Colonic mucosa (tissue), 4 donors: Measurements from ENCODE around the gene ANKS1B. TPM values are rescaled to one million over a fixed set of nuclear protein-coding genes. Genes with fewer than 3 reads are reported as not detected.
"Not testable (repeated sequence)": the region's sequence is repeated elsewhere in the genome, so short reads cannot be mapped to it uniquely, and the experiment has no call there.

Experiments used
- DNase-seq: peaks from one replicate; pipeline ENCODE4 v3.0.0-alpha.2; 2020
- H3K27ac ChIP-seq: fragments of 200-600 bp; one replicate; pipeline ENCODE4 v1.8.0; 2021
- H3K27me3 ChIP-seq: fragments of 200-600 bp; one replicate; pipeline ENCODE4 v1.8.0; 2021
- H3K36me3 ChIP-seq: fragments of 200-600 bp; one replicate; pipeline ENCODE4 v1.8.0; 2021
- H3K4me1 ChIP-seq: fragments of 200-600 bp; one replicate; pipeline ENCODE4 v1.8.0; 2021; ENCODE audit warnings: mild to moderate bottlenecking
- H3K4me3 ChIP-seq: fragments of 200-600 bp; one replicate; pipeline ENCODE4 v1.8.0; 2021
- H3K9ac ChIP-seq, 2 donors: one replicate each; pipeline ENCODE4 v1.7.0; 2013; ENCODE audit warnings: control low read depth in 2 of 2, low read depth in 2 of 2, low read length in 2 of 2
- H3K9me3 ChIP-seq: fragments of 200-600 bp; one replicate; pipeline ENCODE4 v1.8.0; 2021
- intact Hi-C: fragments of 100-400 bp; cut with DNase I; formaldehyde crosslinking; loops from one replicate; pipeline ENCODE4 v1.14.1; 2022
- total RNA-seq, 2 donors: library from RNA; stranded (reverse); fragmentation: NEBNext Ultra II Directional in 1 of 2; extraction: Animal tissue kit (Norgen Biotek cat#: 25700) in 1 of 2; gene quantifications; one replicate each; pipeline ENCODE4 v1.2.1, GENCODE V29; 2021
- TF ChIP-seq, protein P1 (sequence below): fragments of 200-600 bp; IDR thresholded peaks from one replicate; pipeline ENCODE4 v1.8.0; 2022; ENCODE audit warnings: antibody characterized with exemption, mild to moderate bottlenecking
- donor health status: healthy.
- donor health status: DM: no; HTN: no; CAD: no.
- donor health status: DM: no; HTN: no; CAD: no.

The ANKS1B gene
- total RNA-seq, 2 donors from 2014 or later: 1.7 to 3.3 TPM

- TF ChIP-seq, protein P1, sequence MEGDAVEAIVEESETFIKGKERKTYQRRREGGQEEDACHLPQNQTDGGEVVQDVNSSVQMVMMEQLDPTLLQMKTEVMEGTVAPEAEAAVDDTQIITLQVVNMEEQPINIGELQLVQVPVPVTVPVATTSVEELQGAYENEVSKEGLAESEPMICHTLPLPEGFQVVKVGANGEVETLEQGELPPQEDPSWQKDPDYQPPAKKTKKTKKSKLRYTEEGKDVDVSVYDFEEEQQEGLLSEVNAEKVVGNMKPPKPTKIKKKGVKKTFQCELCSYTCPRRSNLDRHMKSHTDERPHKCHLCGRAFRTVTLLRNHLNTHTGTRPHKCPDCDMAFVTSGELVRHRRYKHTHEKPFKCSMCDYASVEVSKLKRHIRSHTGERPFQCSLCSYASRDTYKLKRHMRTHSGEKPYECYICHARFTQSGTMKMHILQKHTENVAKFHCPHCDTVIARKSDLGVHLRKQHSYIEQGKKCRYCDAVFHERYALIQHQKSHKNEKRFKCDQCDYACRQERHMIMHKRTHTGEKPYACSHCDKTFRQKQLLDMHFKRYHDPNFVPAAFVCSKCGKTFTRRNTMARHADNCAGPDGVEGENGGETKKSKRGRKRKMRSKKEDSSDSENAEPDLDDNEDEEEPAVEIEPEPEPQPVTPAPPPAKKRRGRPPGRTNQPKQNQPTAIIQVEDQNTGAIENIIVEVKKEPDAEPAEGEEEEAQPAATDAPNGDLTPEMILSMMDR: no peak
- Histone ChIP-seq H3K9ac (no peak overlapping the region), H3K27ac (no peak overlapping the region)
These were observed 388.0 kb downstream of the ANKS1B start for GRCh38 chr12:99596762-99597161.

GRCh38 chr12:99577125-99577524 is 407.6 kb downstream of the ANKS1B start:
- H3K9me3 ChIP-seq, H3K27ac ChIP-seq, intact Hi-C loops, H3K27me3 ChIP-seq, DNase-seq, H3K9ac ChIP-seq, H3K4me1 ChIP-seq, H3K36me3 ChIP-seq, H3K4me3 ChIP-seq: not testable (repeated sequence)

More at GRCh38 chr12:99596762-99597161, 388.0 kb downstream of the ANKS1B start:
- H3K36me3 ChIP-seq: no peaks in the 10 kb centered on the region
- intact Hi-C loops: no loop called here
- no peaks in the 10 kb centered on the region for H3K4me1 ChIP-seq
- no peaks in the 10 kb centered on the region for H3K9me3 ChIP-seq
- H3K4me3 ChIP-seq: no peak overlapping the region
- no peak for DNase-seq
- H3K27me3 ChIP-seq: no peaks in the 10 kb centered on the region

DNA sequence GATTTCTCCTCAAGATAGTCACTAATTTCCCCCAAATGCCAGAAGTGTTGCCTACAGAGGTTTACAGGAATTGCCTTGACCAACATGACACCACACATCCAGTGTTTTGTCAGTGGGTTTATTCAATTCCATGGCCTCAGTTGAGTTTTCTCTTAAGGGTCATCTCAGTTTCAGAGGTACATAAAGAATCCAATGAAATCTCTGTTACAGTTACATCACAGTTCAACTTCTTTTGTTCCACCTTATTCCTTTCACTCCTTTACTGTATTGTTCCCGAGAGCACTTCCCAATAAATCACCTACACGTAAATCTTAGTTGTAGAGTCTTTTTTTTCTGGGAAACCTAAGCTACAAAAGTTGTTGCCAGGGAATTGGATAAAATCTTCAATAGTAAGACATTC is 410.8 kb downstream of the ANKS1B start:
- Histone ChIP-seq H3K36me3 (no peaks in the 10 kb centered on the region), H3K27me3 (no peaks in the 10 kb centered on the region), H3K27ac (no peak overlapping the region), H3K4me1 (no peaks in the 10 kb centered on the region), H3K9ac (no peak overlapping the region), H3K4me3 (no peak overlapping the region), H3K9me3 (no peaks in the 10 kb centered on the region)
- DNase-seq: no peak
- TF ChIP-seq, protein P1: no peak
- intact Hi-C loops: no loop called here

DNA sequence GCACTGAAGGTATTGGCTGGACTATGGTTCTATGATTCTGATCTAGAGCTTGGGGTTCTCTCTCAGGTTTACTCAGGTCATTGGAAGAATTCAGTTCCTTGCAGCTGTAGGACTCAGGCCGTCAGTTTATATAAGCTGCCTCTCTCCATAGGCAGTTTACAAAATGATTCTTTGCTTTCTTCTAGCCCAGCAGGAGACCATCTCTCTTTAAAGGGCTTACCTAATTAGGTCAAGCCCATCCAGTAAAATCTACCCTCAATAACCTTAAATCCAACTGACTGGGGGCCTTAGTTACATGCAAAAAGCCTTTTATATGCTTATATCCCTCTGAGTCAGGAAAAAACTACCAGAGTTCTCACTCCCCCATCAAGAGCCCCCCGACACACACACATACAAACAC is 417.7 kb downstream of the ANKS1B start:
- no peaks in the 10 kb centered on the region for H3K9me3 ChIP-seq
- H3K9ac ChIP-seq: no peak overlapping the region
- H3K36me3 ChIP-seq: no peaks in the 10 kb centered on the region
- H3K27me3 ChIP-seq: no peaks in the 10 kb centered on the region
- no peaks in the 10 kb centered on the region for H3K4me1 ChIP-seq
- intact Hi-C loops: no loop called here
- no peak overlapping the region for H3K4me3 ChIP-seq
- TF ChIP-seq, protein P1: no peak
- no peak for DNase-seq
- H3K27ac ChIP-seq: no peak overlapping the region

DNA sequence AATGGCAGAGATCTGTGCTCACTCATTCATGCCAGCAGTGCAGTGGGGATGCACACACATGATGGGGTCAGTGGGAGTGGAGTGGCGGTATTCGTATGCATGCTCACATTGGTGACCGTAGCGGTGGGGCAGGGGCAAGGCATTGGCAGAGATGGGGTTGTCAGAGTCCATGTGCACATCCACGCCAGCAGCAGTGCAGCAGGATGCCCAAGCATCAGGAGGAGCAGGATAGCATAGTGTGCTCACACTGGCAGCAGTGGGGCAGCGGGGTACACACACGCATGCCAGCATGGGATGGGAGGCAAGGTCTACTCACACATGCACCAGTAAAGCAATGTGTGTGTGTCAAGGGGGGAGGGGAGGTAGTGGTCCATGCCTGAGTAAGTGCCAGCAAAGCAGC is 426.6 kb downstream of the ANKS1B start:
- intact Hi-C loops: no loop called here
- DNase-seq: no peak
- H3K27me3 ChIP-seq: no peaks in the 10 kb centered on the region
- no peaks in the 10 kb centered on the region for H3K4me1 ChIP-seq
- no peak overlapping the region for H3K27ac ChIP-seq
- H3K4me3 ChIP-seq: no peak overlapping the region
- no peaks in the 10 kb centered on the region for H3K9me3 ChIP-seq
- TF ChIP-seq, protein P1: no peak
- no peaks in the 10 kb centered on the region for H3K36me3 ChIP-seq
- H3K9ac ChIP-seq: no peak overlapping the region

GRCh38 chr12:99553461-99553860 is 431.3 kb downstream of the ANKS1B start:
- no peaks in the 10 kb centered on the region for H3K4me1 ChIP-seq
- H3K9ac ChIP-seq: no peak overlapping the region
- intact Hi-C loops: no loop called here
- H3K4me3 ChIP-seq: no peak overlapping the region
- TF ChIP-seq, protein P1: no peak
- DNase-seq: no peak
- H3K27me3 ChIP-seq: no peaks in the 10 kb centered on the region
- no peaks in the 10 kb centered on the region for H3K36me3 ChIP-seq
- no peak overlapping the region for H3K27ac ChIP-seq
- H3K9me3 ChIP-seq: no peaks in the 10 kb centered on the region
